ENCODE results near the gene MMADHC. TPM values are rescaled to one million over a fixed set of nuclear protein-coding genes. Genes with fewer than 3 reads are reported as not detected.
A peak's percentile ranks its signal among the peaks of the same experiment; 100 is the strongest.

MMADHC gene
- 425 and 434 TPM in 2 replicates for total RNA-seq (2014; rRNA removed; shearing (Covaris generic))

GRCh38 chr2:149587220-149587949 lies at the start of gene MMADHC:
TSS of gene MMADHC (minus strand) at chr2:149587775. CDS start at chr2:149587097, 678 bp downstream.
- DNase-seq (ENCODE audit: low spot score), result peak; percentile 97

GRCh38 chr2:149634103-149634502 lies 46.5 kb upstream of the MMADHC start:
- no peak for DNase-seq (ENCODE audit: low spot score)

GRCh38 chr2:149630445-149630844 lies 42.9 kb upstream of the MMADHC start:
- DNase-seq (ENCODE audit: low spot score), result no peak

DNA sequence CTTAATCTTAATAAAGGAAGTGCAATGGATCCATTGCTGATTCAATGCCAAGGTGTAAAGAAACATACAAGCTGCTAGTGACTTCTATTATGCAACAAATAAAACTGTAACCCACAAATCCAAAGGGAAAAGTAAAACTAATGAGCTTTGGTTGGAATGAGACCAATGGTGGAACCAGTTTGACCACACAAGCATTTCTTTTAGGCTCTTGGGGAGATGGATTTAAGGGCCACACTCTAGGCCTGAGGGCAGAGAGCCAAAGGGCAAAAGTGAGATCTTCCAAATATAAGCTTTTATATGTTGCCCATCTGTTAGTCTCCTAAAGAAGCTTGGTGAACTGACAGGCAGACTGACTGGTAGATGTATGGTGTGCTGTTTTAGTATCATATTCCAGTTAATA lies 41.5 kb upstream of the MMADHC start:
- no peak for DNase-seq (ENCODE audit: low spot score)

GRCh38 chr2:149627111-149627801 lies 39.7 kb upstream of the MMADHC start:
- no peak for DNase-seq (ENCODE audit: low spot score)

GRCh38 chr2:149625671-149626070 lies 38.1 kb upstream of the MMADHC start:
- DNase-seq (ENCODE audit: low spot score), result no peak

DNA sequence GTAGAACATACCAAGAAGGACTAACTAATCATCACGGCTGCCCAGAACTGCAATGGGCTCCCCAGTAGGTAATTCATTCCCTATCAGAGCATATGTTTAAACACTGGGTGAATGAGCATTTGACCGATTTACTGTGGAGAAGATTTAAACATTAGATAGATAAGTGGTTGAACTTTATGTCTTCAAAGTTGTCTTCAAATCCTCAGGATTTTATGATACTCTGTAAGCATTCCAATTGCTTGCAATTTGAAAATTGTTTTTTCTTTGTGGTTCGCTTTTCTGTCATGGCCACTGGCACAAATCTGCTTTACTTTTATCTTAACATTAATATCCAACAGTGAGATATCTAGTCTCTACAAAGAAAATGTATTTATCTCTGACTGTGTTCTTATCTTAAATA lies 37.7 kb upstream of the MMADHC start:
- no peak for DNase-seq (ENCODE audit: low spot score)

- no peak for DNase-seq (ENCODE audit: low spot score)
Observed at GRCh38 chr2:149622343-149622742, 34.8 kb upstream of the MMADHC start.

GRCh38 chr2:149617476-149617875 lies 29.9 kb upstream of the MMADHC start:
- DNase-seq (ENCODE audit: low spot score), result no peak

GRCh38 chr2:149616681-149617456 lies 29.3 kb upstream of the MMADHC start:
- DNase-seq (ENCODE audit: low spot score), result no peak

GRCh38 chr2:149613704-149614103 lies 26.1 kb upstream of the MMADHC start:
- DNase-seq (ENCODE audit: low spot score), result no peak

DNA sequence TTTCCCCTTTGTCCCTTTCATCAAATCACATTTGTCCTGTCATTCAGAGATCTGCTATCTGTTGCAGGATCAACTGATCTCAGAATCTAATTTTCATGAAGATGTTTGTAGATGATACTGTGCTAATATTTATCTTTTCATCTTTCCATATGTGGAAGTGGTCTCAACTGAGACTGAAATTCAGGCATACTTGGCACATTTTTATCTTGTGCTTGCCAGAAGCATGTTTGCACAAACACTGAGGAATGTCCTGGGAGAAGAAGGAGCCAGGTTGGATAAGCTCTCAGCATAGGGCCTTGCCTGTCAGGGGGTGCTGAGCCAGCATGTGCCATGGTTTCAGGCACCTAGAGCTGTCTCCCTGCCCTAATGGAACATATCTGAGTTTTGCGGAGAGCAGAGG lies 24.5 kb upstream of the MMADHC start:
- DNase-seq (ENCODE audit: low spot score), result no peak

- DNase-seq (ENCODE audit: low spot score), result no peak
Observed at GRCh38 chr2:149611100-149611820, 23.7 kb upstream of the MMADHC start.

DNA sequence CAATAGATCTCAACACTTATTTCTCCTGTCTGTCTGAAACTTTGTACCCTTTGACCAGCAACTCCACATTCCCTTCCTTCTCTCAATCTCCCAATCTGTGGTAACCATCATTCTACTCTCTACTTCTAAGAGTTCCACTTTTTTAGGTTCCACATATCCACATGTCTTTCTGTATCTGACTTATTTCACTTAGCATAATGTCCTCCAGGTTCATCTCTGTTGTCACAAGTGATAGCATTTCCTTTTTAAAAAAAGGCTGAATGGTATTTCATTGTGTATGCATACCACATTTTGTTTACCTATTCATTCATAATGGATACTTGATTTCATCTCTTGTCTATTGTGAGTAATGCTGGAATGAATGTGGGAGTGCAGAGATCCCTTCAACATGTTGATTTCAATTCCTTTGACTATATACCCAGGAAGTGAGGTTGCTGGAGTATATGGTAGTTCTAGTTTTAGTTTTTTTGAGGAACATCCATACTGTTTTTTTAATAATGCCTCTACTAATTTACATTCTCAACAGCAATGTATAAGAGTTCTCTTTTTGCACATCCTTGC lies 18.8 kb upstream of the MMADHC start:
- DNase-seq (ENCODE audit: low spot score), result no peak

DNA sequence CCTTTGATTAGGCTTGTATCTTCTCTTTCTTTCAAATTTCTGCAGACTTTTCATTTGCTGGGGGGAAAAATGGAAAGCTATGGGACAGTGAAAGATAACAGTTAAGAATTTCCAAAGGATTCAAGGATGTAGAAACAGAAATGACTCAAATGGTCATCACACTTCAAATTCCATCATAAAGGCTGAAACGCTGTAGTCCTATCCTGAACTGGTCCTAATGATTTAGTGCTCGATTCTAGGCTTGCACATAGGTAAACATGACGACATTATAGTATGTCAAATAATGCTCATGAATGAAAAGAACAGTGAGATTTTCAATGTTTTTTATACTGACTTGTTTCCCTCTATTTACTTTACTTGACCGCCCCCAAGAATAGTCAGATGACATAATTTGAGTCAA lies 15.7 kb upstream of the MMADHC start:
- no peak for DNase-seq (ENCODE audit: low spot score)

DNA sequence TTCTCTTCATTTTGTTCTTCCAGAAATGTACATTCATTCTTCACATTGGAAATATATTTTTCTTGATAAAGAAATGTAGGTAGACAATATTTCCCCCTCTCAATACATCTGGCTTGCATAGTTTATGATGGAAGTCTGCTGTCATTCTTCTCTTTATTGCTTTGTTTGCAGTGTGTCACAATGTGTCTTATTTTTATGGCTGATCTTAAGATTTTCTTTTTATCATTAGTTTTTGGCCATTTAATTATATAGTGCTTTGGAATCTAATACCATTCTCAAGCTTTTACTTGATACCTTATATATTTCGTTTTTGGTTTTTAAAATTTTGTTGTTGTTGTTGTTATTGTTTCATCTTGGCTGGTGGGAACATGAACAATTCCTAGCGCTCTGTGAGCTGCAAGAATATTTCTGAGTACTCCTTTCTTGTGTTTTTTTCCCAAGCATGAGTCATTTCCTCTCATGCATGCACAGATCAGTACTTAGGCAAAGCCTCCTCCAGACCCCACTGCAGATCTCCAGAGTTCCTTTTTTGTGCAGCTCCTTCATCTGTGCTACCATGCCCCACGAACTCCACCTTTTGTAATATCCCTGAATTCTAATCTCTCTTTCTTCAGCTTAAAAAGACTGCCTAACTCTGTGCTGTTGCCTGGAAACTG lies 13.7 kb upstream of the MMADHC start:
- DNase-seq (ENCODE audit: low spot score), result peak; percentile 59

DNA sequence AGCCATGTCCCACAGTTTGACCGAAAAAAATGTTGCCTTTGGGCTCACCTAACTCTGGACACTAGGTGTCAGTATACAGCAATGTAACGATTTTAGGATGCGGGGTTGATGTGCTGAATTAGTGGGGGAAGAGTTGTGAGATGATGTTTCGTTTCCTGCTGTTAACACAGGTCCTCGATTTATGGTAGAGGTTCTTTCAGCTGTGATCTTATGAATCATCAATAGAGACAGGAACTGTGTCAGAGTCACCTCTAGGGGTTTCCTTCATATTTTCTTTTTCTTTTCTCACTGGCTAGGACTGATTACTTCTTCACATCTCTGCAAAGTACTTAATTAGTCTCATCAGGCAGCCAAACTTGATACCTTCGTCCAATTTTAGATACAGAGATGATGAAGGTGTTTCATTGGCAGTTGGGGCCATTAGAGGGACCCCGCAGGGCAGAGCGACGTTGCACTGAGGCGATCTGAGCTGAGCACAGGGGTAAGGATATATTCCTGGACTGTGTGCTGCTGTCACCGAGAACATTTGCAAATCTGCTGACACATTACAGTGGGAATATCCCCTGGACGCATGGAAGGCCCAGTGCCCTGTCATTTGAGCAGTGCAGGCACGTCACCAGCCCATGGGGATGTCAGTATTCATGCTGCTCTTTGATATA lies 10.2 kb upstream of the MMADHC start:
- DNase-seq (ENCODE audit: low spot score), result peak; percentile 93

- DNase-seq (ENCODE audit: low spot score), result no peak
Observed at GRCh38 chr2:149597050-149597667, 9.6 kb upstream of the MMADHC start.

DNA sequence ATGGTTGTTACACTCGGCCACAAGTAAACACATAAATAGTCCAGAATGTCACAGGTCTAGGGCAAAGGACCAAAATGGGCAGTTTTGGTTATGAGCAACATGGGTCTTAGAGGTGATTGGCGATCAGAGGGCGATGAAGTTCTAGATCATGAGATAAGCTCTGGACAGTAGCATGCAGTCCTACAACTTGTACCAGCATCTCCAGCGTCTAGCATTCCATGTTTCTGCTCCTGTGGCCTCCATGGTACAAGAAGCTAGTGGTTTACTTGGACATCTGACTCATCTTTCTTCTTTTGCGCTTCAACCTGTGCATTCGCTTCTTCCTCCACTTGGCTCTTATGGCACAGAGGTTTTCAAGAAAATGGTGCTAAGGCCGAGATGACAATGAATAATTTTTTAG lies 8.9 kb upstream of the MMADHC start:
- DNase-seq (ENCODE audit: low spot score), result no peak

Data from A172 (cell line).